ENCODE data around the gene NMU.

Gene NMU

DNA sequence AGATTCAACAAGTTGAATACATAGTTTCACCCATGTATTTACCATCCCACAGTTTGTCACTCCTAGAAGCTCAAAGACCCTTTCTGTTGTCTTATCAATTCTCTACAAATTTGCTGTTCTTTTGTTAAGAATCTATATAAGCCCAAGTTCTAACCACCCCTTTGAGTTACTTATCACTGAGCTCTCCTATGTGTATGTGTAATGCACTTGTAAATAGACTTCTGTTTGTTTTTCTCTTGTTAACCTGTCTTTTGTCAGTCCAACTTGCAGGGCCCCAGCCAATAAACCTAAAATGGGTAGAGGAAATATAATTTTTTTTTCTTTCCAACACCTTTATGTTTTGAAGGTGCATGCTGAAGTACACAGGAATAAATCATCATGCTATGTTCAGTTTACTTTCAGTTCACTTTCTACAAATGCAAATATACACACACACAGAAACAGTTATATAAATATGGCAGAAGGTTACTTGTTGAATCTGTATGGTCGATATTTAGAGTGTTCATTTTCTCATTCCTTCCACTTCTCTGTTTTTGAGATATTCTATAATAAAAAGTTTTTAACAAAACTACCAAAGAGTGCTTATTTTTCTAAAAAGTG is 67.1 kb downstream of the NMU start (continued):
- TF ChIP-seq, protein P1, sequence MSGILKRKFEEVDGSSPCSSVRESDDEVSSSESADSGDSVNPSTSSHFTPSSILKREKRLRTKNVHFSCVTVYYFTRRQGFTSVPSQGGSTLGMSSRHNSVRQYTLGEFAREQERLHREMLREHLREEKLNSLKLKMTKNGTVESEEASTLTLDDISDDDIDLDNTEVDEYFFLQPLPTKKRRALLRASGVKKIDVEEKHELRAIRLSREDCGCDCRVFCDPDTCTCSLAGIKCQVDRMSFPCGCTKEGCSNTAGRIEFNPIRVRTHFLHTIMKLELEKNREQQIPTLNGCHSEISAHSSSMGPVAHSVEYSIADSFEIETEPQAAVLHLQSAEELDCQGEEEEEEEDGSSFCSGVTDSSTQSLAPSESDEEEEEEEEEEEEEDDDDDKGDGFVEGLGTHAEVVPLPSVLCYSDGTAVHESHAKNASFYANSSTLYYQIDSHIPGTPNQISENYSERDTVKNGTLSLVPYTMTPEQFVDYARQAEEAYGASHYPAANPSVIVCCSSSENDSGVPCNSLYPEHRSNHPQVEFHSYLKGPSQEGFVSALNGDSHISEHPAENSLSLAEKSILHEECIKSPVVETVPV (CRISPR knock-in tag; IDR thresholded peaks at IDR 0.05): no peak
- no peak for TF ChIP-seq ARNTL (CRISPR knock-in tag; IDR thresholded peaks at IDR 0.05; ENCODE audit: borderline replicate concordance, low read depth)
- no peak for TF ChIP-seq SNAI2 (CRISPR knock-in tag; IDR thresholded peaks at IDR 0.05)

DNA sequence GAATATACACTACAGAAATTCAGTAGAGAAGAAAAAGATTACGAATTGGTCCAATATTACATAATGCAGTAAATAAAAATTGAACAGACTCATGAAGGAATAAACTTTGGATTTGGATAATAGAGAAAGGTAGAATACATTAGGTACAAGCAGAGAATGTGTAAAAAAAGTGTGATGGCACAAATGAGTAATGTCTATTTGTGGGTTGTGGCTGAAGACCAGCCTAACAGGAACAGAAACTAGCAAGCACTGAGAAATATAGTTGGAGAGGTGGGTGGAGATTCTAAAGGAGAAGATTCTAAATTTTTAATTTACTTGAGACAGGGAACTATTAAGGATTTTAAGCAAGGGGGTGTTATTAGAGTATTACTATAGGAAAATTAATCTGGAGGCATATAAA is 74.2 kb downstream of the NMU start:
- no peak for ATAC-seq
- TF ChIP-seq CSDC2 (CRISPR knock-in tag; IDR thresholded peaks at IDR 0.05) (no peak), ZNF70 (CRISPR knock-in tag; IDR thresholded peaks at IDR 0.05) (no peak), OSR1 (CRISPR knock-in tag; IDR thresholded peaks at IDR 0.05) (no peak), TCF4 (CRISPR knock-in tag; IDR thresholded peaks at IDR 0.05; ENCODE audit: borderline replicate concordance) (no peak), ZC3H10 (CRISPR knock-in tag; IDR thresholded peaks at IDR 0.05) (no peak), ISL1 (CRISPR knock-in tag; IDR thresholded peaks at IDR 0.05) (no peak), SNAI2 (CRISPR knock-in tag; IDR thresholded peaks at IDR 0.05) (no peak)
- TF ChIP-seq, protein P2, sequence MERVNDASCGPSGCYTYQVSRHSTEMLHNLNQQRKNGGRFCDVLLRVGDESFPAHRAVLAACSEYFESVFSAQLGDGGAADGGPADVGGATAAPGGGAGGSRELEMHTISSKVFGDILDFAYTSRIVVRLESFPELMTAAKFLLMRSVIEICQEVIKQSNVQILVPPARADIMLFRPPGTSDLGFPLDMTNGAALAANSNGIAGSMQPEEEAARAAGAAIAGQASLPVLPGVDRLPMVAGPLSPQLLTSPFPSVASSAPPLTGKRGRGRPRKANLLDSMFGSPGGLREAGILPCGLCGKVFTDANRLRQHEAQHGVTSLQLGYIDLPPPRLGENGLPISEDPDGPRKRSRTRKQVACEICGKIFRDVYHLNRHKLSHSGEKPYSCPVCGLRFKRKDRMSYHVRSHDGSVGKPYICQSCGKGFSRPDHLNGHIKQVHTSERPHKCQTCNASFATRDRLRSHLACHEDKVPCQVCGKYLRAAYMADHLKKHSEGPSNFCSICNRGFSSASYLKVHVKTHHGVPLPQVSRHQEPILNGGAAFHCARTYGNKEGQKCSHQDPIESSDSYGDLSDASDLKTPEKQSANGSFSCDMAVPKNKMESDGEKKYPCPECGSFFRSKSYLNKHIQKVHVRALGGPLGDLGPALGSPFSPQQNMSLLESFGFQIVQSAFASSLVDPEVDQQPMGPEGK (CRISPR knock-in tag; IDR thresholded peaks at IDR 0.05; ENCODE audit: borderline replicate concordance): no peak
- TF ChIP-seq, protein P1 (CRISPR knock-in tag; IDR thresholded peaks at IDR 0.05): no peak

DNA sequence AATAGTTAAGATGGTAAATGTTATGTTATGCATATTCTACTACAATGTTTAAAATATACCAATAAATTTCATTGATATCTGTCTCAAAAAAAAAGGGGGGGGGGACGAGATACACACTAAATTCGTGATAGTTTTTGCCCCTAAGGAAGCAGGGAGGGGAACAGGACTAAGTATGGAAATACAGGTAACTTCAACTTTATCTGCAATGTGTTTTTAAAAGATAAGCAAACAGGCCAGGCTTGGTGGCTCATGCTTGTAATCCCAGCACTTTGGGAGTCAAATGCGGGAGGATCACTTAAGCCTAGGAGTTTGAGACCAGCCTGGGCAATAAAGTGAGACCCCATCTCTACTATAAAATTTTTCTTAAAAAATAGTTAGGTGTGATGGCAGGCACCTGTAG is 76.0 kb downstream of the NMU start:
- ATAC-seq: no peak
- TF ChIP-seq, protein P3, sequence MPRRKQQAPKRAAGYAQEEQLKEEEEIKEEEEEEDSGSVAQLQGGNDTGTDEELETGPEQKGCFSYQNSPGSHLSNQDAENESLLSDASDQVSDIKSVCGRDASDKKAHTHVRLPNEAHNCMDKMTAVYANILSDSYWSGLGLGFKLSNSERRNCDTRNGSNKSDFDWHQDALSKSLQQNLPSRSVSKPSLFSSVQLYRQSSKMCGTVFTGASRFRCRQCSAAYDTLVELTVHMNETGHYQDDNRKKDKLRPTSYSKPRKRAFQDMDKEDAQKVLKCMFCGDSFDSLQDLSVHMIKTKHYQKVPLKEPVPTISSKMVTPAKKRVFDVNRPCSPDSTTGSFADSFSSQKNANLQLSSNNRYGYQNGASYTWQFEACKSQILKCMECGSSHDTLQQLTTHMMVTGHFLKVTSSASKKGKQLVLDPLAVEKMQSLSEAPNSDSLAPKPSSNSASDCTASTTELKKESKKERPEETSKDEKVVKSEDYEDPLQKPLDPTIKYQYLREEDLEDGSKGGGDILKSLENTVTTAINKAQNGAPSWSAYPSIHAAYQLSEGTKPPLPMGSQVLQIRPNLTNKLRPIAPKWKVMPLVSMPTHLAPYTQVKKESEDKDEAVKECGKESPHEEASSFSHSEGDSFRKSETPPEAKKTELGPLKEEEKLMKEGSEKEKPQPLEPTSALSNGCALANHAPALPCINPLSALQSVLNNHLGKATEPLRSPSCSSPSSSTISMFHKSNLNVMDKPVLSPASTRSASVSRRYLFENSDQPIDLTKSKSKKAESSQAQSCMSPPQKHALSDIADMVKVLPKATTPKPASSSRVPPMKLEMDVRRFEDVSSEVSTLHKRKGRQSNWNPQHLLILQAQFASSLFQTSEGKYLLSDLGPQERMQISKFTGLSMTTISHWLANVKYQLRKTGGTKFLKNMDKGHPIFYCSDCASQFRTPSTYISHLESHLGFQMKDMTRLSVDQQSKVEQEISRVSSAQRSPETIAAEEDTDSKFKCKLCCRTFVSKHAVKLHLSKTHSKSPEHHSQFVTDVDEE (CRISPR knock-in tag; IDR thresholded peaks at IDR 0.05): no peak
- TF ChIP-seq ZNF8 (CRISPR knock-in tag; IDR thresholded peaks at IDR 0.05) (no peak), RARB (CRISPR knock-in tag; IDR thresholded peaks at IDR 0.05) (no peak), GLIS3 (CRISPR knock-in tag; IDR thresholded peaks at IDR 0.05) (no peak), ZFP30 (CRISPR knock-in tag; IDR thresholded peaks at IDR 0.05) (no peak), PPARA (CRISPR knock-in tag; IDR thresholded peaks at IDR 0.05; ENCODE audit: borderline replicate concordance) (no peak)
- TF ChIP-seq, protein P4, sequence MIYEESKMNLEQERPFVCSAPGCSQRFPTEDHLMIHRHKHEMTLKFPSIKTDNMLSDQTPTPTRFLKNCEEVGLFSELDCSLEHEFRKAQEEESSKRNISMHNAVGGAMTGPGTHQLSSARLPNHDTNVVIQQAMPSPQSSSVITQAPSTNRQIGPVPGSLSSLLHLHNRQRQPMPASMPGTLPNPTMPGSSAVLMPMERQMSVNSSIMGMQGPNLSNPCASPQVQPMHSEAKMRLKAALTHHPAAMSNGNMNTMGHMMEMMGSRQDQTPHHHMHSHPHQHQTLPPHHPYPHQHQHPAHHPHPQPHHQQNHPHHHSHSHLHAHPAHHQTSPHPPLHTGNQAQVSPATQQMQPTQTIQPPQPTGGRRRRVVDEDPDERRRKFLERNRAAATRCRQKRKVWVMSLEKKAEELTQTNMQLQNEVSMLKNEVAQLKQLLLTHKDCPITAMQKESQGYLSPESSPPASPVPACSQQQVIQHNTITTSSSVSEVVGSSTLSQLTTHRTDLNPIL (CRISPR knock-in tag; IDR thresholded peaks at IDR 0.05; ENCODE audit: low read depth): no peak

DNA sequence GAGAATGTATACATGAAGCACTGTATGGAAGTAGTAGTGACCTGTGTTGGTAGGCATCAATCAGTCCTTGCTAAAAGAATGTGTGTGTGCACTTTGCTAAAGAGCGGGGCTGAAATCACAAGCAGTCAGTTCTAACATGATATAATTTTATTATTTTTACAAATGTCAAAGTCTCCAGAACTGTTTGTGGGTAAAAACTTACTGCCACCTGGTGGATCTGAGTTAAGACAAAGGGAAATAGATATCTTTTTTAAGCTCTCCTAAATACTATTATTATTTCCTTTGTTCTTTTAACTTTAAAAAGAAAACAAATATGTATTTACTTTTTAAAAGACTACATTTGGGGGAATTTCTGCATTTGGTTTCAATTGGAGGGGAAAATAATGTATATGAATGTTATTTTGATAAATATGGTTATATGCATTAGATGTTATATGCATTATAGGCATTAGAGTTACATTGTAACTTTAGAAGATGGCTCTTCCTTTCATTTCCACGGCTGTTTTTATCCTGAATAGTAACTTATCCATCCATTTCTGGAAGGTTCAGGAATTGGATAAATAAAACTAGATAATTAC is 81.6 kb downstream of the NMU start:
- TF ChIP-seq OSR1 (CRISPR knock-in tag; IDR thresholded peaks at IDR 0.05) (no peak), CSDC2 (CRISPR knock-in tag; IDR thresholded peaks at IDR 0.05) (no peak), ZFP3 (CRISPR knock-in tag; IDR thresholded peaks at IDR 0.05) (no peak), SNAI2 (CRISPR knock-in tag; IDR thresholded peaks at IDR 0.05) (no peak), BACH2 (CRISPR knock-in tag; IDR thresholded peaks at IDR 0.05; ENCODE audit: borderline replicate concordance) (no peak), ZC3H10 (CRISPR knock-in tag; IDR thresholded peaks at IDR 0.05) (no peak), ISL1 (CRISPR knock-in tag; IDR thresholded peaks at IDR 0.05) (no peak), TCF4 (CRISPR knock-in tag; IDR thresholded peaks at IDR 0.05; ENCODE audit: borderline replicate concordance) (no peak)
- TF ChIP-seq, protein P2 (CRISPR knock-in tag; IDR thresholded peaks at IDR 0.05; ENCODE audit: borderline replicate concordance): no peak
- peak; percentile 86 for ATAC-seq
